Dermis microvascular lymphatic vessel endothelial cell (primary cell): Measurements from ENCODE around the gene ZNF408. TPM values are rescaled to one million over a fixed set of nuclear protein-coding genes. Genes with fewer than 3 reads are reported as not detected.

Source experiments
- DNase-seq, 2 donors: peaks; one replicate each; pipeline versions ENCODE4 v3.0.0 to v3.0.0-alpha.2; 2010; ENCODE audit warnings: low read depth in 2 of 2
- total RNA-seq: library from RNA; depleted of rRNA; stranded (reverse); fragments of >200 nt; gene quantifications from 2 replicates; pipeline ENCODE4 v1.2.1, GENCODE V29; 2014

Gene ZNF408
- total RNA-seq, 1 donor from 2014 or later, result 2.8 TPM

GRCh38 chr11:46675949-46676348 is 24.9 kb upstream of the ZNF408 start:
- no peak for DNase-seq

- no peak for DNase-seq
Measured at GRCh38 chr11:46676436-46677158, 24.2 kb upstream of the ZNF408 start.

- no peak for DNase-seq
Measured at GRCh38 chr11:46677169-46677568, 23.7 kb upstream of the ZNF408 start.

DNA sequence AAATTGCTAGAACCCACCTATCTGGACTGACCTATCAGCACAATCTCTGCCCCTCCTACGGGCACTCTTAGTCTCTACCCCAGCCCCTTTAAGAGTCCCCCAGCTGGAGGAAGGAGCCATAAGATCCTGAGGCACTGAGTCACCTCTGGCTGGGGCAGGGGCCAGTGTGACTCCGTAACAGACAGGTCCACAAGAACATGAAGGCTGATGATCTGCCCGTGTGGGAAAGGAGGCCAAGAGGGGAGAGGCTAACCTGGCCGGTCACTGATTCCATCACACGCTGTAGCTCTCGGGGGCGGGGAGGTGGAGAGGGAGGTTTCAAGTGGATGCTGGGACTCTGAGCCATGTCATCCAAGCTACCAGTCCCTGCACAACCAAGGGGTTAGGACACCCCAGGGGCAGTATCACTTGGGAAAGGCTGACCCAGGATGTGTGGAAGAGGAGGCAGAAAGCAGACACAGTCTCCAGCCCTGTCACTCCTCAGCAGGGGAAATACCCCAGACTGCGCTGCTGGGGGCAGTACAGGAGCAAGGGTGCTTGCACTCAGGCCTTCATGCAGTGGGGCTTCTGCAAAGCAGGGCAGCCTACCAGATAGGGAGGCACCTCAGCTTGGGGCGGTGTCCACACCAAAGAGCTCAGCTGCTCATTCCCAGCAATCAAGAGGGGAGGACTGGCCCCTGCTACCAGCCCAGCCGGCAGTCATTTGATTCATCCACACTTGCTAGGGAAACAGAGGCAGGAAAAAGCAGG is 22.7 kb upstream of the ZNF408 start:
- DNase-seq, result no peak

DNA sequence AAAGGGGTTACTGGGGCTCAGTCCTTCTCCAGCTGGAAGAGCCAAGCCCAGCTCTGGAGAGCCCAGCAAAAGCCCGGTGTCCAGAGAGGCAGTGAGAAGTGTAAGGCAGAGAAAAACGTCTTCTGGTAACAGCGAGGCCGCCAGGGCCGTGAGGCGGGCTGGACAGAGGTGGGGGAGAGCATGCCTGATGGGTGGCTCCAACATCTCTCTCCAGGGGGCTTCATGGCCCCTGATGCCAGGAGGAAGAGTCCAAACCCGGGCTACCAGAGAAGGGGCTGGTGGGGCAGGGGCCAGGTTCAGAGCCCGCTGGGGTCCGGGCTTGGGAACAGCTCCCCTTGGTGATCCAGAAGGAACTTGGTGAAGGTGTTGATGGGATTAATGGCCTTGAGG is 22.1 kb upstream of the ZNF408 start:
- DNase-seq, result no peak

DNA sequence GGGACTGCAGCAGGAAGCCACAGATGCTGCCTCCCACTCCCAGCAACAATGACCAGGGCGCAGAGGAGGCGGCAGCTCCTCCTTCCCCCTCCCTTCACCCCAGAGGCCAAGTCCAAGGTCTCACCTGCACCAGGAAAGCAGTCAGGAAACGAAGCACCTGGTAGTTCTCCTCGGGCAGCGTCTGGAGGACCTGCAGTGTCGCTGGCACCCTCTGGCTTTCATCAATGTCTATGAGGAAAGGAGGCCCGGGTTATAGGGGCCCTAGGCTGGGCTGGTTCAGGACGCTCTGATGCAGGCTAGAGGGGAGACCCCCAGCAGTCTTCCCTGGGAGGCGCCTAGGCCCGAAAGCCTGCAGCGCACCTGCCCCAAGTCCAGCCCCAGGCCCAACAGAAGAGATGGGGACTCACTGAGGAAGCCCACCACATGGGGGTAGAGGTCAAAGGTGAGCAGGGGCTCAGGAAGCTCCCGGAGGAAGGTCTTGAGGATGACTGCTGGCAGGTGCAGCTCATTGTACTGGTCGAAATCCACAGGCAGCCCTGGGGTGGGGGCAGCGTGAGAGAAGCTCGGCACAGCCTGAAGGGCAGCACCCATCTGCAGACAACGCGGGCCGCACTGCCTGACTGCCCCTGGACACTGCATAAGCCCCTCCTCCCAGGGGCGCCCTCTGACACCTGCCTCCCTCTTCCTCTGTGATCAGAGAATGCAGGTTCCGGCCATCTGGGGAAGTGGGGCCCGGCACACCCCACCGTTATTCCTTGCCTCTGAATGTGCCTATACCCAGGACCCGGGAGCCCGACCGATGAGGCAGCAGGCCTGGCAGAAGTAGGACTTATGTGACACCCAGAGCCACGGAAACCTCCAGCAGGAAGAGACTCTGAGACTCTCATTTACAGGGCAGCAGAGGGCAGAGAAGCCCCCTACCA is 21.3 kb upstream of the ZNF408 start:
- DNase-seq, result no peak

GRCh38 chr11:46680164-46680760 is 20.6 kb upstream of the ZNF408 start:
- no peak for DNase-seq

GRCh38 chr11:46680815-46681214 is 20.0 kb upstream of the ZNF408 start:
- no peak for DNase-seq

GRCh38 chr11:46681814-46682213 is 19.0 kb upstream of the ZNF408 start:
- DNase-seq, result no peak

GRCh38 chr11:46682773-46683752 is 17.8 kb upstream of the ZNF408 start:
- no peak for DNase-seq

DNA sequence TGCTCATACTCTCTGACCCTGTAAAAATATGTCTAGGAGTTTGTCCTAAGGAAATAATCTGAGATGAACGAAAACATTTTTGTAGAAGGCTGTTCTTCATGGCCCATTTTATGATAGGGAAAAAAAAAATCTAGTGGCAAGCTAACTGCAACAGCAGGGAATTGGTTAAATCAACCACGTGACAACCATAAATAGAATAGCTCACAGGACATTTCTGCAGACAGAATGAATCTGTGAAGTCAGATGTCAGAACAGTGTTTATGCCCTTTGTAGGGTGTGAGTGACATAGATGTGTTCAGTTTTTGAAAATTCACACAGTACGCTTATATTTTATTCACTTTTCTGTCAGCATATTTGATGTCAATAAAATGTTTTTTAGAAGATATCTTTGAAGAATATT is 16.5 kb upstream of the ZNF408 start:
- no peak for DNase-seq

DNA sequence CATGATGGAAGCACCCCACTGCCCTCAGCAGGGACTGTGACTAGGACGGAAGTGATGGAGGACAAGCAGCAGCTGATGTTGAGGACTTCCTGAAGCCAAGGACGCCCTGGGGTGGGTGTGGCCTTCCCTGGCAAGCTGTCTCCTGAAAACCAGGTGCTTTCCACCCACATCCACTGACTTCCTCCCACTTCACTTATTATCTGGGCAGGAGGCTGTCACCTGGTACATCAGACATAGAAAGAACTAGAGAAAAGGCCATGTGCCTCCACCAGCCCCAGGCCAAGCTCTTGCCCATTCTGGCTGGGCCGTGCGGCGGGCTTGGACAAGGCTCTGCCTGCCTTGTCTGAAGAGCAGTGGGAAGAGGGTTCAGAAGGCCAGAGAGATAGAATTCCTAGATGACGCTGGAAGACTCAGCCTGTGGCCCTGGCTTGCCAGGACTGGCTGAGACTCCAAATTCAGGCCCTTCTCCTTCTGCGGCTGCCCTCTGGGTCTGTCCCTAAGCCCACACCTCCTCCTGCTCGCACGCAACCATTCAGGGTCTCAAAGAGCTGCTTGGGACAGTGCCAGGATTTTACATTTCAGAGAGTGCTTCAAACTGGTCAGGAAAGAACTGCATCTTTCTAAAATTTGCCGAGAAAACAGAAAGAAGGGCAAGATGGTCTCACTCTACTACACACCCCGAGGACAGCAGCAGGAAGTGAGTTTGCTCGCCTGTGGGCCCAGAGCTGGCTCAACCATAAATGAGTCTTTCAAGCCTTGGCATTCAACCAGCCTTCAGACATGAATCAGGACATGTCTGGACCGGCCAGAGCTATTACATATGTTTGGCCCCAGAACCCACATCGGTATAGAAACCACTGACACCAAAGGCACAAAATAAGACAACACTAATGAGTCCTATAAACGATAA is 13.7 kb upstream of the ZNF408 start:
- peak in 1 of 2 donors; percentile 32 for DNase-seq

- no peak for DNase-seq
Measured at GRCh38 chr11:46690702-46691101, 10.1 kb upstream of the ZNF408 start.

DNA sequence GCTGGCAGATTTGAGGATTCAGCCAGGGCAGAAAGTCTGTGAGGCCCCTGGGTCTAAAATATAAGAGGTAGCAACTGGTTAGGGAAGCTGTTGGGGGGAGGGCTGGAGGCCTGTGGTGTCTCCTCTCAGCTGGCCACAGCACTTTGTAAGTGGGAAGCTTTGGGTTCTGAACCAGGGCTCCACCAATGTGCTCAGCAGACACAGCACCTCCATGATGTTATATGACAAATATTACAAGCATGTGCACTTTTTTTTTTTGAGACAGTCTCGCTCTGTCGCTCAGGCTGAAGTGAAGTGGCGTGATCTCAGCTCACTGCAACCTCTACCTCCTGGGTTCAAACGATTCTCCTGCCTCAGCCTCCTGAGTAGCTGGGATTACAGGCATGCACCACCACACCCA is 8.4 kb upstream of the ZNF408 start:
- DNase-seq, result no peak

DNA sequence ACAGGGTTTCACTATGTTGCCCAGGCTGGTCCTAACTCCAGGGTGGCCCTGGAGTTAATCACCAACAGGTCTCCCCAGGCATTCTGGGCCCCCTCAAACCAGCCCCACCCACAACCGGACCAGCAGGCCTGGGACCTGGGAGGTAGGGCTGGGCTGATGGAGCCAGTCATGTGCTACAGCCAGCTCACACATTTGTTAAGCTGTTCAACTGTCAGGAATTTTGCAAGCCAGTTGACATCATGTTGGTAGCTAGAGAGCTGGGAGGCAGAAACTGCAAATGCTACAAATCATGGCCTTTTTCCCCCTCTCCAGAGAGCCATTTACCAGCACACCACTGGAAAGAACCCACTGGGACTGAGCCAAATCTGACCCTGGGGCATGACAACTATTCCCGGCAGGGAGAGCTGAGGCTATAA is 7.2 kb upstream of the ZNF408 start:
- no peak for DNase-seq

DNA sequence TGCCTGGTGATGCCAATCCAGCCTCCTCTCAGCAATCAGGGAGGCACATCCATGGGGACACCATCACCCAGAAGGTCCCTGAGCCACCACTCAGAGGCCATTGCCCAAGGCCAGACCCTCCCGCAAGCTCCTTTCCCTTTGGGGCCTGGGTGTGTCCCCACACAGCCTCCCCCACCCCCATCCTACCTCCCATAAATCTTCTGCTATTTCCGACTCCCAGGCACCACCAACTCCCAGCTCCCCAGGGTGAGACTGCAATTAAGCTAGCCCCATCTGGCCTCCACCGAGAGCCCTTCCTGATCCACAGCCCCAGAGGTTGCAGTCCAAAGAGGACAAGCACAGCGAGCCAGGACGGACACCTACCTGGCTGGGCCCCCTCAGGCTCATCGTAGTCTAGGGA is 6.8 kb upstream of the ZNF408 start:
- no peak for DNase-seq

- no peak for DNase-seq
Measured at GRCh38 chr11:46694607-46695006, 6.2 kb upstream of the ZNF408 start.

DNA sequence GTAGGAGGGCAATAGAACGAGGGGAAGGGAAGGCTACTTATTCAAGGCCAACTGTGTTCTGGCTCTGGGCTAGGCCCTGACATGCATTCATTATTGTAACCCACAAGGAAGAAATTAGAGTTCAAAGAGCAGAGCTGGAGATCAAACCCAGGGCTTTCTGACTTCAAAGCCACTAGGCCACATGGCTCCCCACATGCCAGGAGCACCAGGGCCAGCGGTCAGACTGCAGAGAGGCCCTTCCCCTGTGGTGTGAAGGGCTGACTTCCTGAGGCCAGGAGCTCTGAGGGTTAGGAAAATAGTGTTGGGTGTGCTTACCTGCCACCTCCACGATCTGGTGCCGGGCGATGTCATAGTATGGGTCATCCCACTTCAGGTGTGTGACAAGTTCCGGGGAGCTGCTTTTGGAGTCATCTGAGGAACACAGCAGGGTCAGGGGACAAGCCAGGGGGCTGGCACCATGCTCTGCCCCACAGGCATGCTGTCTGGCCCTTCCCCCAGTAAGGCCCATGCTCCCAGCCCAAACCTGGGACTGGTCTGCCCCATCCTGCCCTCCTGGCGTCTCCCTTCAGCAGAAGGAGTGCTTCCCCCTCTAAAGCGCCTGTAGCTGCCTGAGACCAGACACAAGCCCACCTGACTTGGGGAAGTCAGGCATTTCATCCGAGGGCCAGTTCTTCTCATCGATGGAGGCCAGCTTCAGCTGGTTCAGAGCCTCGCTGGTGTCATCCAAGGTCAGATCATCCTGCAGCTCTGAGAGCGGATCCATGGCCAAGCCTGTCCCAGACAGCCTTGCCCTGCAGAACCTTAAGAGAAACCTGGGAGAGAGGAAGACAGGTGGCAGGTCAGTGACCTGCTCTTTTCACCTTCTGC is 5.3 kb upstream of the ZNF408 start:
- DNase-seq, result no peak

DNA sequence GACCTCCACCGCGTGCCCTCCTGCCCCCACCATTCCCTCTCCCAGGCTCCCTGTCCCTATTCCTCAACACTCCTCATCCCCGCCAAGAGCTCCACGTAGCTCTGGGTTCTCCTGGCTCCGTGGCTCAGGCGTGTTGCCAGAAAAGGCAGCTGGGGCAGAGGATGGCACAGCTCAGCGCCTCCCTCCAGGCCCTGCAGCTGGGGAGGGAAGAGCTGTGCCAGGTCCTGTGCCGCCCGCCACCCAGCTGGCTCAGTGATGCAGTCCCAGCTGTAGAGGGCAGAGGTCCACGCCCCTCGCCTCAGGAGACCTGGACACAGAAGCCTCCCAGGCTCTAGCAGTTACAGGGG is 4.6 kb upstream of the ZNF408 start:
- no peak for DNase-seq
